Measurements from ENCODE around the gene NAALAD2.

The NAALAD2 gene

DNA sequence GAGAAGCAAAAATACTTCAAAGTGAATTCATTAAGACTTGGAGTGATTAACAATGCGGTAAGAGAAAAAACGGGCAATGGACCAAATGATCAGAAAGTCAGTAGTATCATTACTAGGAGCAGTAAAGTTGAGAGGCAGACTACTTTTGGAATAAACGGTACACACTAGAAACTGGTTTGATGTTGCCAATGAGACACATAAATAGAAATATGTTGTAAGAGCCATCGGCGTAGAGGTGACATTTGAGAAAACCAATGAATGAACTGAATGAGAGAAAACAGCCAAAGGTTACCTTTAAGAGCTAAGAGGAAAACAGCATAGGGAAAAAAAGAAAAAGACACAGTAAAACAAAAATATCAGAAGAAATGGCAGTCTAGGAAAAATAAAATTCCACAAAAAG lies 82.1 kb downstream of the NAALAD2 start:
- Histone ChIP-seq H3K4me3 (ENCODE audit: low read length in 2 of 2) (no peak overlapping the region), H3K36me3 (ENCODE audit: control insufficient read depth in 2 of 2, insufficient read depth in 2 of 2, low read length in 2 of 2) (peaks cover 10 to 11% of the 10 kb centered on the region in 2 donors), H3K9ac (ENCODE audit: low read depth in 1 of 2, low read length in 2 of 2) (no peak overlapping the region), H3K27ac (ENCODE audit: low read depth in 2 of 2, low read length in 2 of 2) (no peak overlapping the region), H3K9me3 (ENCODE audit: control insufficient read depth in 2 of 2, low read length in 2 of 2) (no peaks in the 10 kb centered on the region), H3K27me3 (ENCODE audit: control insufficient read depth in 2 of 2, insufficient read depth in 2 of 2, low read length in 2 of 2) (no peaks in the 10 kb centered on the region), H3K4me1 (ENCODE audit: control insufficient read depth in 2 of 2, insufficient read depth in 2 of 2, low read length in 2 of 2) (peaks cover 7% of the 10 kb centered on the region in 2 donors)

GRCh38 chr11:90218606-90219005 lies 84.1 kb downstream of the NAALAD2 start:
- H3K4me3 ChIP-seq (ENCODE audit: low read length in 2 of 2), result no peak overlapping the region
- H3K4me1 ChIP-seq (ENCODE audit: control insufficient read depth in 2 of 2, insufficient read depth in 2 of 2, low read length in 2 of 2), result peaks cover 7 to 12% of the 10 kb centered on the region in 2 donors
- no peak overlapping the region for H3K9ac ChIP-seq (ENCODE audit: low read depth in 1 of 2, low read length in 2 of 2)
- peaks cover 3 to 4% of the 10 kb centered on the region in 2 donors for H3K36me3 ChIP-seq (ENCODE audit: control insufficient read depth in 2 of 2, insufficient read depth in 2 of 2, low read length in 2 of 2)
- no peak overlapping the region for H3K27ac ChIP-seq (ENCODE audit: low read depth in 2 of 2, low read length in 2 of 2)
- H3K27me3 ChIP-seq (ENCODE audit: control insufficient read depth in 2 of 2, insufficient read depth in 2 of 2, low read length in 2 of 2), result no peaks in the 10 kb centered on the region
- no peaks in the 10 kb centered on the region for H3K9me3 ChIP-seq (ENCODE audit: control insufficient read depth in 2 of 2, low read length in 2 of 2)

GRCh38 chr11:90219438-90219837 lies 85.0 kb downstream of the NAALAD2 start:
- H3K27me3 ChIP-seq (ENCODE audit: control insufficient read depth in 2 of 2, insufficient read depth in 2 of 2, low read length in 2 of 2), result no peaks in the 10 kb centered on the region
- no peak overlapping the region for H3K27ac ChIP-seq (ENCODE audit: low read depth in 2 of 2, low read length in 2 of 2)
- no peak overlapping the region for H3K9ac ChIP-seq (ENCODE audit: low read depth in 1 of 2, low read length in 2 of 2)
- no peak overlapping the region for H3K4me3 ChIP-seq (ENCODE audit: low read length in 2 of 2)
- peaks cover 7 to 12% of the 10 kb centered on the region in 2 donors for H3K4me1 ChIP-seq (ENCODE audit: control insufficient read depth in 2 of 2, insufficient read depth in 2 of 2, low read length in 2 of 2)
- H3K9me3 ChIP-seq (ENCODE audit: control insufficient read depth in 2 of 2, low read length in 2 of 2), result no peaks in the 10 kb centered on the region
- no peaks in the 10 kb centered on the region for H3K36me3 ChIP-seq (ENCODE audit: control insufficient read depth in 2 of 2, insufficient read depth in 2 of 2, low read length in 2 of 2)

DNA sequence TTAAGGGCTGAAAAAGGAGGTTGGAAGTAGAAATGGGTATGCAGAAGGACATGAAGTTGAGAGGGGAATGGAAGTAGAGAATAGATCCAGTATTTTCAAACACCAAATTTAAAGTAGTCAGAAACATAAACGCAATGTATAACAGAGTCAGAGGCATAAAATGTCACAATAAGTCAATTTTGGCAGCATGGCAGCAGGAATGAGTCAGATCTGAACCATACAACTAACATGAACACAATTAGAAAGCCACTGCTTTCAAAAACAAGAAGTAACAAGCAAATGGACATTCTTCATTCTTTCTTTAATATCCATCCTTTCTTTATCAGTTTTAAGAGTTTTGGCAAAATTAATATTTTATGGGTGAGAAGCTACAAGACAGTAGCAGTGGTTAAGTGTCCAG lies 85.9 kb downstream of the NAALAD2 start:
- Histone ChIP-seq H3K4me1 (ENCODE audit: control insufficient read depth in 2 of 2, insufficient read depth in 2 of 2, low read length in 2 of 2) (peaks cover 7 to 12% of the 10 kb centered on the region in 2 donors), H3K9me3 (ENCODE audit: control insufficient read depth in 2 of 2, low read length in 2 of 2) (no peaks in the 10 kb centered on the region), H3K27ac (ENCODE audit: low read depth in 2 of 2, low read length in 2 of 2) (no peak overlapping the region), H3K27me3 (ENCODE audit: control insufficient read depth in 2 of 2, insufficient read depth in 2 of 2, low read length in 2 of 2) (no peaks in the 10 kb centered on the region), H3K4me3 (ENCODE audit: low read length in 2 of 2) (no peak overlapping the region), H3K9ac (ENCODE audit: low read depth in 1 of 2, low read length in 2 of 2) (no peak overlapping the region), H3K36me3 (ENCODE audit: control insufficient read depth in 2 of 2, insufficient read depth in 2 of 2, low read length in 2 of 2) (no peaks in the 10 kb centered on the region)

- peak overlapping the region; percentile 90 to 97 for H3K4me3 ChIP-seq (ENCODE audit: low read length in 2 of 2)
- peak overlapping the region; percentile 84 for H3K9ac ChIP-seq (ENCODE audit: low read depth in 1 of 2, low read length in 2 of 2)
- H3K27ac ChIP-seq (ENCODE audit: low read depth in 2 of 2, low read length in 2 of 2), result peak overlapping the region; percentile 78 to 85
- no peaks in the 10 kb centered on the region for H3K36me3 ChIP-seq (ENCODE audit: control insufficient read depth in 2 of 2, insufficient read depth in 2 of 2, low read length in 2 of 2)
- peaks cover 7 to 12% of the 10 kb centered on the region in 2 donors for H3K4me1 ChIP-seq (ENCODE audit: control insufficient read depth in 2 of 2, insufficient read depth in 2 of 2, low read length in 2 of 2)
- no peaks in the 10 kb centered on the region for H3K9me3 ChIP-seq (ENCODE audit: control insufficient read depth in 2 of 2, low read length in 2 of 2)
- H3K27me3 ChIP-seq (ENCODE audit: control insufficient read depth in 2 of 2, insufficient read depth in 2 of 2, low read length in 2 of 2), result no peaks in the 10 kb centered on the region
These were observed 87.5 kb downstream of the NAALAD2 start for GRCh38 chr11:90221803-90222458.

DNA sequence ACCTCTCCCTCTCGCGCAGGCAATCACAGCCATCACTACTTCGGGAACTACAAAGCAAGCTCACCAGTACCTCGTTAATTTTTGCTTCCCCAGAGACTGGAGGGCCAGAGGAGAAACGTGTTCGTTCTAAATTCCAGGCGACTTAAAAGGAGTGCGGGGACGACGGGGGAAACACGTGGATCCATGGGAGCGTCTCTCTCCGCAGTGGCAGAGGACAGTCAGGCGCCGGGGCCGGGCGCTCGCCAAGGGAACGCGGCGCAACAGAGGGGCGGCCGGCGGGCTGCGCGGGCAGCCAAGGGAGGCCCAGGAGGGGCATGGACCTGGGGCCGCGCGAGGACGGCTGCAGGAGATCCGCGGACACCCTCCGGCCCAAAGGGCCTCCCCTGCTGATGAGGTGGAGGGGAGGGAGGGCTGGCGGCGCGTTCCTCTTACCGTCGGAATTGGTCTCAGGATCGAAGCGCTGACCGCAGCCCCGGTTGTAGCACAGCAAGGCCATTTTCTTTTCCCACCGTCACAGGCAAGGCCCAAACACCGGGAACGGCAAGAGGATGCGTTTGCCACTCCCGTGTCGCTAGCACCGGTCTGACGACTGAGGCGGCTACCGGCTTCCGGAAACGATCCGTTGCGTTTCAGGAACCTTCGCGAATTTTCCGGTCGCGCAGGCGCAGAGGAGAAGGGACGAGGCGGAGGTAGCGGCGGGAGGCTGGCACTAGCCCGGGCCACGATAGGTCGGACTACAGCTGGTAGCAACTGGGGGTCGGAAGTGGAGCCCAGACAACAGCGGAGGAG lies 88.2 kb downstream of the NAALAD2 start, which contains the start of gene CHORDC1:
TSS of gene CHORDC1 (minus strand) at position 591 of the 789 bp plus-strand sequence. CDS start at position 496, 95 bp downstream.
- peaks cover 7 to 12% of the 10 kb centered on the region in 2 donors for H3K4me1 ChIP-seq (ENCODE audit: control insufficient read depth in 2 of 2, insufficient read depth in 2 of 2, low read length in 2 of 2)
- H3K27ac ChIP-seq (ENCODE audit: low read depth in 2 of 2, low read length in 2 of 2), result peak within 1 kb of the TSS; percentile 78 to 85
- no peaks in the 10 kb centered on the region for H3K9me3 ChIP-seq (ENCODE audit: control insufficient read depth in 2 of 2, low read length in 2 of 2)
- no peaks in the 10 kb centered on the region for H3K36me3 ChIP-seq (ENCODE audit: control insufficient read depth in 2 of 2, insufficient read depth in 2 of 2, low read length in 2 of 2)
- no peaks in the 10 kb centered on the region for H3K27me3 ChIP-seq (ENCODE audit: control insufficient read depth in 2 of 2, insufficient read depth in 2 of 2, low read length in 2 of 2)
- peak within 1 kb of the TSS; percentile 90 to 97 for H3K4me3 ChIP-seq (ENCODE audit: low read length in 2 of 2)
- peak within 1 kb of the TSS; percentile 84 for H3K9ac ChIP-seq (ENCODE audit: low read depth in 1 of 2, low read length in 2 of 2)

DNA sequence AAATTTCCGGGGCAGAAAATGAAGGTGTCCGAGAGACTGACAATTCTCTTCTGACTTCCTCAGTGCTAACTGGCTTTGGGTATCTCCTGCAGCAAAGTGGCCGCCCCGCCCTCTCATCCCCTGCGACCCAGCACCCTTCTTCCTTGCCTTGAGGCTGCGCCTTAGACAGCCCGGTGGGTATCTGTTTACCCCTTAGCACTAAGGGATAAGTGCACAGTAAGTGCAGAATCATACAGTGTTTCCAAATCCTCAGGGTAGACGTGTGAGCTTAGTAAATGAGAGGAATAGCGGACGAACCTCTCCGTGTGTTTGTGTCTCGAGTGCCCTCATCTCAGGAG lies 88.8 kb downstream of the NAALAD2 start:
- H3K4me1 ChIP-seq (ENCODE audit: control insufficient read depth in 2 of 2, insufficient read depth in 2 of 2, low read length in 2 of 2), result peaks cover 7 to 12% of the 10 kb centered on the region in 2 donors
- H3K36me3 ChIP-seq (ENCODE audit: control insufficient read depth in 2 of 2, insufficient read depth in 2 of 2, low read length in 2 of 2), result no peaks in the 10 kb centered on the region
- H3K4me3 ChIP-seq (ENCODE audit: low read length in 2 of 2), result peak overlapping the region; percentile 90 to 97
- H3K9ac ChIP-seq (ENCODE audit: low read depth in 1 of 2, low read length in 2 of 2), result peak overlapping the region; percentile 84
- H3K27me3 ChIP-seq (ENCODE audit: control insufficient read depth in 2 of 2, insufficient read depth in 2 of 2, low read length in 2 of 2), result no peaks in the 10 kb centered on the region
- H3K9me3 ChIP-seq (ENCODE audit: control insufficient read depth in 2 of 2, low read length in 2 of 2), result no peaks in the 10 kb centered on the region
- peak overlapping the region; percentile 78 to 85 for H3K27ac ChIP-seq (ENCODE audit: low read depth in 2 of 2, low read length in 2 of 2)

DNA sequence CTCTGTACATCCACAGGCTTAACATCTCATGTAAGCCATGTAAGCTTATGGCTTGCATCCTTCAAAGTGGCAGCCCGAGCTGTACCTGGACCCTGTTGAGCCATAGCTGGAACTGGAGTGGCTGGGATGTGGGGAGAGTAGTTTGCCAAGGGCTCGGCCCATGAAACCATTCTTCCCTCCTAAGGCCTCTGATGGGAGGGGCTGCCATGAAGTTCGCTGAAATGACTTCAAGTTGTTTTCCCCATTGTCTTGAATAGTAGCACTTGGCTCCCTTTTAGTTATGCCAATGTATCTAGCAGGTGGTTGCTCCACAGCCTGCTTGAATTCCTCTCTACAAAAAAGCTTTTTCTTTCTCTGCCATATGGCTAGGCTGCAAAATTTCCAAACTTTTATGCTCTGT lies 93.6 kb downstream of the NAALAD2 start:
- Histone ChIP-seq H3K4me1 (ENCODE audit: control insufficient read depth in 2 of 2, insufficient read depth in 2 of 2, low read length in 2 of 2) (peaks cover 0 to 2% of the 10 kb centered on the region in 2 donors), H3K4me3 (ENCODE audit: low read length in 2 of 2) (no peak overlapping the region), H3K27me3 (ENCODE audit: control insufficient read depth in 2 of 2, insufficient read depth in 2 of 2, low read length in 2 of 2) (no peaks in the 10 kb centered on the region), H3K27ac (ENCODE audit: low read depth in 2 of 2, low read length in 2 of 2) (no peak overlapping the region), H3K9ac (ENCODE audit: low read depth in 1 of 2, low read length in 2 of 2) (no peak overlapping the region), H3K9me3 (ENCODE audit: control insufficient read depth in 2 of 2, low read length in 2 of 2) (no peaks in the 10 kb centered on the region), H3K36me3 (ENCODE audit: control insufficient read depth in 2 of 2, insufficient read depth in 2 of 2, low read length in 2 of 2) (no peaks in the 10 kb centered on the region)

DNA sequence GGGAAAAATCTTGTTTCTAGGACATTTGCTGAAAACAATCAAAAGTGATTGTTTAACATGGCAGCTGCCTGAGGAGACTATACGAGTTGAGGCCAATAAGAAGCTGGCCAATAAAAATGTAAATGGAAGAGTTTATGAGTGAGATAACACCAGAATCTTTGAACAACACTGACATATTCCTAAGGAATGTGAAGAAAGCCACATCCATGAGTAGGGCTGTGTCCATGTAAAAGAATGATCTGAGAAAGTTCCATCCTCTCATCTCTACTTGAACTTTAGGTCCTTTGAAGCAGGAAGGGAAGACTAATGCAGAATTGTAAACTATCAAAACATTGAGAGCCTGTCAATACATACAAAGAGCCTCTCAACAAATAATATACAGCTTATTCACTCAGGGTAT lies 95.3 kb downstream of the NAALAD2 start:
- H3K27ac ChIP-seq (ENCODE audit: low read depth in 2 of 2, low read length in 2 of 2), result no peak overlapping the region
- no peaks in the 10 kb centered on the region for H3K27me3 ChIP-seq (ENCODE audit: control insufficient read depth in 2 of 2, insufficient read depth in 2 of 2, low read length in 2 of 2)
- no peaks in the 10 kb centered on the region for H3K9me3 ChIP-seq (ENCODE audit: control insufficient read depth in 2 of 2, low read length in 2 of 2)
- H3K9ac ChIP-seq (ENCODE audit: low read depth in 1 of 2, low read length in 2 of 2), result no peak overlapping the region
- H3K36me3 ChIP-seq (ENCODE audit: control insufficient read depth in 2 of 2, insufficient read depth in 2 of 2, low read length in 2 of 2), result no peaks in the 10 kb centered on the region
- peaks cover 0 to 4% of the 10 kb centered on the region in 2 donors for H3K4me1 ChIP-seq (ENCODE audit: control insufficient read depth in 2 of 2, insufficient read depth in 2 of 2, low read length in 2 of 2)
- H3K4me3 ChIP-seq (ENCODE audit: low read length in 2 of 2), result no peak overlapping the region

DNA sequence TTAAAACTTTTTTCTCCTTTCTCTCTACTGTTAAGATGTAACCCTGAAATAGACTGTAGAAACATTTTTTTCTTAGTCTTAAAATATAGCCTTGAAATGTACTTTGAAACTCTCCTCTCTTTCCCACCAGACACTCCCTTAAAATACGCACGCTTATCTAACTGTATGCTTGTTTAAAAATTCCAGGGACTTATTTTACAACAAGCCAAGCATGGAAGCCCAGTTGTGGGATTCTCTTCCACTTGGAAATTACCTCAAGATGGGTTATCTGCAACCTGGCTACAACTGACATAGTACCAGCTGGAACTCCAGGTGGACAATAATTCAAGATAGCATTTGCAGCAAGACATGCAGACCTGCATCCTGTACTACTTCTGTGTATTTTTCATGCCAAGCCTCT lies 100.5 kb downstream of the NAALAD2 start:
- no peaks in the 10 kb centered on the region for H3K27me3 ChIP-seq (ENCODE audit: control insufficient read depth in 2 of 2, insufficient read depth in 2 of 2, low read length in 2 of 2)
- peaks cover 0 to 8% of the 10 kb centered on the region in 2 donors for H3K4me1 ChIP-seq (ENCODE audit: control insufficient read depth in 2 of 2, insufficient read depth in 2 of 2, low read length in 2 of 2)
- no peaks in the 10 kb centered on the region for H3K9me3 ChIP-seq (ENCODE audit: control insufficient read depth in 2 of 2, low read length in 2 of 2)
- peak overlapping the region in 1 of 2 donors; percentile 45 for H3K27ac ChIP-seq (ENCODE audit: low read depth in 2 of 2, low read length in 2 of 2)
- H3K4me3 ChIP-seq (ENCODE audit: low read length in 2 of 2), result no peak overlapping the region
- no peaks in the 10 kb centered on the region for H3K36me3 ChIP-seq (ENCODE audit: control insufficient read depth in 2 of 2, insufficient read depth in 2 of 2, low read length in 2 of 2)
- H3K9ac ChIP-seq (ENCODE audit: low read depth in 1 of 2, low read length in 2 of 2), result no peak overlapping the region
